ENCODE results near the gene CACNA1H. TPM values are rescaled to one million over a fixed set of nuclear protein-coding genes. Genes with fewer than 3 reads are reported as not detected.

The CACNA1H gene
- total RNA-seq, 1 donor from 2014 or later: 9.5 TPM

DNA sequence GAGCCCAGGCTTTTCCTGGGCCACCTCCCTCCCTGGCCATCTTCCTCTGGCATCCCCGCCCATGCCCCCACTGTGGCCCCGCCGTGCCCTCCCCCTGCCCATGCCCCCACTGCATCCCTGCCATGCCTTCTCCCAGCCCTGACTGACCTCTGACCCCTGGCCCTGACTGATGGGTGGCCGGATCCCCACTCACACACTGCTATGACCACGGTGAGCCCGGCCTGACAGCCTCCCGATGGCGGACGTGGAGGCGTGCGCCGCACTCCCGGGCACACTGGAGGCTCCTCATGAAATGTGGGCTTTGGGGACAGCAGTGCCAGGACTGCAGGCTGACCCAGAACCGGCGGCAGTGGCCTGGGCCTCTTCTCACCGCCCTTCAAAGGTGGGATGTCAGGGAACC lies 46.2 kb upstream of the CACNA1H start:
- Mint-ChIP-seq H3K36me3 (no peaks in the 10 kb centered on the region), H3K4me3 (no peak overlapping the region), H3K27ac (no peak overlapping the region), H3K4me1 (peaks cover 3% of the 10 kb centered on the region), H3K9me3 (no peaks in the 10 kb centered on the region), H3K27me3 (ENCODE audit: insufficient read depth, low read depth) (peaks cover 18% of the 10 kb centered on the region)
- no peak overlapping the region for H3K4me3 ChIP-seq
- no peak overlapping the region for H3K4me2 ChIP-seq
- H3K27me3 ChIP-seq: peaks cover 48% of the 10 kb centered on the region
- no peaks in the 10 kb centered on the region for H3F3A ChIP-seq (ENCODE audit: low read depth)
- no peak for DNase-seq (ENCODE audit: low spot score)
- no peak overlapping the region for H3K27ac ChIP-seq
- no peaks in the 10 kb centered on the region for H3K79me2 ChIP-seq (ENCODE audit: low read depth)
- no peak overlapping the region for H2AFZ ChIP-seq (replicated peaks)
- no peaks in the 10 kb centered on the region for H3K9me3 ChIP-seq (ENCODE audit: low read depth)
- TF ChIP-seq, protein P1, sequence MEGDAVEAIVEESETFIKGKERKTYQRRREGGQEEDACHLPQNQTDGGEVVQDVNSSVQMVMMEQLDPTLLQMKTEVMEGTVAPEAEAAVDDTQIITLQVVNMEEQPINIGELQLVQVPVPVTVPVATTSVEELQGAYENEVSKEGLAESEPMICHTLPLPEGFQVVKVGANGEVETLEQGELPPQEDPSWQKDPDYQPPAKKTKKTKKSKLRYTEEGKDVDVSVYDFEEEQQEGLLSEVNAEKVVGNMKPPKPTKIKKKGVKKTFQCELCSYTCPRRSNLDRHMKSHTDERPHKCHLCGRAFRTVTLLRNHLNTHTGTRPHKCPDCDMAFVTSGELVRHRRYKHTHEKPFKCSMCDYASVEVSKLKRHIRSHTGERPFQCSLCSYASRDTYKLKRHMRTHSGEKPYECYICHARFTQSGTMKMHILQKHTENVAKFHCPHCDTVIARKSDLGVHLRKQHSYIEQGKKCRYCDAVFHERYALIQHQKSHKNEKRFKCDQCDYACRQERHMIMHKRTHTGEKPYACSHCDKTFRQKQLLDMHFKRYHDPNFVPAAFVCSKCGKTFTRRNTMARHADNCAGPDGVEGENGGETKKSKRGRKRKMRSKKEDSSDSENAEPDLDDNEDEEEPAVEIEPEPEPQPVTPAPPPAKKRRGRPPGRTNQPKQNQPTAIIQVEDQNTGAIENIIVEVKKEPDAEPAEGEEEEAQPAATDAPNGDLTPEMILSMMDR (IDR thresholded peaks at IDR 0.05): no peak
- TF ChIP-seq EZH2 (IDR thresholded peaks at IDR 0.05) (no peak), EZH2phosphoT487 (IDR thresholded peaks at IDR 0.05) (no peak)
- no peak overlapping the region for H3K9ac ChIP-seq
- H4K20me1 ChIP-seq (ENCODE audit: low read depth): no peaks in the 10 kb centered on the region
- H3K36me3 ChIP-seq: no peaks in the 10 kb centered on the region
- peaks cover 8% of the 10 kb centered on the region for H3K4me1 ChIP-seq

DNA sequence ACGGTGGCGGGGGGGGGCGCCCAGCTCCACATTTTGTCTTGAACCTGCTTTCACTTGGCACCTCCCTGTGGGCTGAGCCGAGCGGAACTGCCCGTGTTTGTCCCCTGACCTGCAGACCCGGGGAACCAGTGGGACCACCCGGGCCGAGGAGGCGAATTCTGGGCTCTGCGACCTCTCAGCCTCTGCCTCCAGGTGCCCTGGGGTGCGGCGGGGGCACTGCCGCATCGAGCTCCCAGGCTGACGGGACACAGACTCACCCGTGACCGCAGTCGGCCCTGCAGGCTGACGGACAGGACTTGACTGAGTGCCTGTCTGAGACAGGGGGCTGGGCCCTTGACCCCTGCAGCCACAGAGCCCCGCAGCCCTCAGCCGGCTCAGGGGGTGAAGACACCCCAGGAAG lies 45.8 kb upstream of the CACNA1H start:
- Histone ChIP-seq H3K9ac (no peak overlapping the region), H3F3A (ENCODE audit: low read depth) (no peaks in the 10 kb centered on the region), H3K4me2 (no peak overlapping the region), H3K4me1 (peaks cover 8% of the 10 kb centered on the region), H3K36me3 (no peaks in the 10 kb centered on the region), H3K27ac (no peak overlapping the region), H3K79me2 (ENCODE audit: low read depth) (no peaks in the 10 kb centered on the region), H4K20me1 (ENCODE audit: low read depth) (no peaks in the 10 kb centered on the region), H3K4me3 (no peak overlapping the region), H3K27me3 (peaks cover 48% of the 10 kb centered on the region), H3K9me3 (ENCODE audit: low read depth) (no peaks in the 10 kb centered on the region), H2AFZ (replicated peaks) (no peak overlapping the region)
- TF ChIP-seq EZH2 (IDR thresholded peaks at IDR 0.05) (no peak), EZH2phosphoT487 (IDR thresholded peaks at IDR 0.05) (no peak)
- TF ChIP-seq, protein P1 (IDR thresholded peaks at IDR 0.05): no peak
- no peak overlapping the region for H3K27ac Mint-ChIP-seq
- no peaks in the 10 kb centered on the region for H3K36me3 Mint-ChIP-seq
- H3K27me3 Mint-ChIP-seq (ENCODE audit: insufficient read depth, low read depth): peaks cover 18% of the 10 kb centered on the region
- peaks cover 3% of the 10 kb centered on the region for H3K4me1 Mint-ChIP-seq
- DNase-seq (ENCODE audit: low spot score): no peak
- H3K4me3 Mint-ChIP-seq: no peak overlapping the region
- no peaks in the 10 kb centered on the region for H3K9me3 Mint-ChIP-seq

DNA sequence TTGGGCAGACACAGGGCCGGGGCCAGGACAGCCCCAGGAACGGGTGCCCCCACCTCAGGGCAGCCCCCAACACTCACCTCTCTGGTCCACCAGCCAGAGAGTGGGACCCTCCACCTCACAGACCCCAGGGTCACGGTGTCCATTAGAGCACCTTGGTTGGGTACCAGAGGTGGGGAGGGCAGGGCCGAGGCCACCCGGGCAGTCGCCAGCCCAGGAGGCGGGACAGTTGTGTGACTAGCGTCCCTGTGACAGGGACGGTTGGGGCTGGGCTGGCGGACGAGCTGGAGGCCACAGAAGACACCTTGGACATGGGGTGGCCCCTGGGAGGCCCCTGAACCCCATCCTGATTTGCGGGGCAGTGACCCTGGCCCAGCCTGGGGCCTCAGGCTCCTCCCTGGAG lies 45.2 kb upstream of the CACNA1H start:
- no peaks in the 10 kb centered on the region for H3K9me3 Mint-ChIP-seq
- DNase-seq (ENCODE audit: low spot score): no peak
- no peak overlapping the region for H3K4me3 ChIP-seq
- H3K4me3 Mint-ChIP-seq: no peak overlapping the region
- no peaks in the 10 kb centered on the region for H3K36me3 Mint-ChIP-seq
- TF ChIP-seq EZH2 (IDR thresholded peaks at IDR 0.05) (no peak), EZH2phosphoT487 (IDR thresholded peaks at IDR 0.05) (no peak)
- TF ChIP-seq, protein P1 (IDR thresholded peaks at IDR 0.05): no peak
- H2AFZ ChIP-seq (replicated peaks): no peak overlapping the region
- no peaks in the 10 kb centered on the region for H3K79me2 ChIP-seq (ENCODE audit: low read depth)
- H3K27ac Mint-ChIP-seq: no peak overlapping the region
- H3K27me3 Mint-ChIP-seq (ENCODE audit: insufficient read depth, low read depth): peaks cover 18% of the 10 kb centered on the region
- H3F3A ChIP-seq (ENCODE audit: low read depth): no peaks in the 10 kb centered on the region
- H3K9me3 ChIP-seq (ENCODE audit: low read depth): no peaks in the 10 kb centered on the region
- H3K36me3 ChIP-seq: no peaks in the 10 kb centered on the region
- no peak overlapping the region for H3K27ac ChIP-seq
- H3K27me3 ChIP-seq: peaks cover 51% of the 10 kb centered on the region
- H3K4me1 ChIP-seq: peaks cover 8% of the 10 kb centered on the region
- peaks cover 5% of the 10 kb centered on the region for H3K4me1 Mint-ChIP-seq
- no peak overlapping the region for H3K9ac ChIP-seq
- no peaks in the 10 kb centered on the region for H4K20me1 ChIP-seq (ENCODE audit: low read depth)
- no peak overlapping the region for H3K4me2 ChIP-seq
